Endothelial cell (in vitro differentiated cells): ENCODE measurements around the gene KRTAP9-9. TPM values are rescaled to one million over a fixed set of nuclear protein-coding genes. Genes with fewer than 3 reads are reported as not detected.

Source experiments
- DNase-seq: peaks from one replicate; pipeline ENCODE4 v3.0.0; 2021; ENCODE audit warnings: low spot score
- H3K27ac Mint-ChIP-seq: one replicate; pipeline ENCODE4 v1.8.0; 2021; ENCODE audit warnings: mixed read lengths, inconsistent platforms; ENCODE audit not compliant: unreplicated experiment
- H3K27me3 Mint-ChIP-seq: one replicate; pipeline ENCODE4 v1.8.0; 2021; ENCODE audit warnings: mild to moderate bottlenecking, moderate library complexity, mixed read lengths, inconsistent platforms; ENCODE audit not compliant: unreplicated experiment
- H3K36me3 Mint-ChIP-seq: one replicate; pipeline ENCODE4 v1.8.0; 2021; ENCODE audit warnings: mild to moderate bottlenecking, low read depth, mixed read lengths, inconsistent platforms; ENCODE audit not compliant: unreplicated experiment
- H3K4me1 Mint-ChIP-seq: one replicate; pipeline ENCODE4 v1.8.0; 2021; ENCODE audit warnings: mild to moderate bottlenecking, mixed read lengths, inconsistent platforms; ENCODE audit not compliant: unreplicated experiment
- H3K4me3 Mint-ChIP-seq: one replicate; pipeline ENCODE4 v1.8.0; 2021; ENCODE audit warnings: mild to moderate bottlenecking, mixed read lengths, inconsistent platforms; ENCODE audit not compliant: unreplicated experiment
- H3K9me3 Mint-ChIP-seq: one replicate; pipeline ENCODE4 v1.8.0; 2021; ENCODE audit warnings: mixed read lengths, inconsistent platforms; ENCODE audit not compliant: unreplicated experiment
- total RNA-seq: library from RNA; stranded (reverse); fragmentation: NEBNext Ultra II Directional; extraction: Animal tissue kit (Norgen Biotek cat#: 25700); gene quantifications from one replicate; pipeline ENCODE4 v1.2.1, GENCODE V29; 2021; ENCODE audit not compliant: unreplicated experiment
- TF ChIP-seq, protein P1 (sequence below): fragments of 200-600 bp; sonication (generic); IDR thresholded peaks from one replicate; pipeline ENCODE4 v1.5.0; 2021; ENCODE audit warnings: antibody characterized with exemption; ENCODE audit not compliant: unreplicated experiment

Gene KRTAP9-9
- total RNA-seq, 1 donor from 2014 or later = not detected

GRCh38 chr17:41287050-41287449 lies 31.9 kb downstream of the KRTAP9-9 start:
- no peak overlapping the region for H3K4me3 Mint-ChIP-seq
- no peaks in the 10 kb centered on the region for H3K9me3 Mint-ChIP-seq
- no peaks in the 10 kb centered on the region for H3K36me3 Mint-ChIP-seq
- TF ChIP-seq, protein P1, sequence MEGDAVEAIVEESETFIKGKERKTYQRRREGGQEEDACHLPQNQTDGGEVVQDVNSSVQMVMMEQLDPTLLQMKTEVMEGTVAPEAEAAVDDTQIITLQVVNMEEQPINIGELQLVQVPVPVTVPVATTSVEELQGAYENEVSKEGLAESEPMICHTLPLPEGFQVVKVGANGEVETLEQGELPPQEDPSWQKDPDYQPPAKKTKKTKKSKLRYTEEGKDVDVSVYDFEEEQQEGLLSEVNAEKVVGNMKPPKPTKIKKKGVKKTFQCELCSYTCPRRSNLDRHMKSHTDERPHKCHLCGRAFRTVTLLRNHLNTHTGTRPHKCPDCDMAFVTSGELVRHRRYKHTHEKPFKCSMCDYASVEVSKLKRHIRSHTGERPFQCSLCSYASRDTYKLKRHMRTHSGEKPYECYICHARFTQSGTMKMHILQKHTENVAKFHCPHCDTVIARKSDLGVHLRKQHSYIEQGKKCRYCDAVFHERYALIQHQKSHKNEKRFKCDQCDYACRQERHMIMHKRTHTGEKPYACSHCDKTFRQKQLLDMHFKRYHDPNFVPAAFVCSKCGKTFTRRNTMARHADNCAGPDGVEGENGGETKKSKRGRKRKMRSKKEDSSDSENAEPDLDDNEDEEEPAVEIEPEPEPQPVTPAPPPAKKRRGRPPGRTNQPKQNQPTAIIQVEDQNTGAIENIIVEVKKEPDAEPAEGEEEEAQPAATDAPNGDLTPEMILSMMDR = no peak
- no peaks in the 10 kb centered on the region for H3K4me1 Mint-ChIP-seq
- no peak overlapping the region for H3K27ac Mint-ChIP-seq
- no peaks in the 10 kb centered on the region for H3K27me3 Mint-ChIP-seq
- DNase-seq = no peak

DNA sequence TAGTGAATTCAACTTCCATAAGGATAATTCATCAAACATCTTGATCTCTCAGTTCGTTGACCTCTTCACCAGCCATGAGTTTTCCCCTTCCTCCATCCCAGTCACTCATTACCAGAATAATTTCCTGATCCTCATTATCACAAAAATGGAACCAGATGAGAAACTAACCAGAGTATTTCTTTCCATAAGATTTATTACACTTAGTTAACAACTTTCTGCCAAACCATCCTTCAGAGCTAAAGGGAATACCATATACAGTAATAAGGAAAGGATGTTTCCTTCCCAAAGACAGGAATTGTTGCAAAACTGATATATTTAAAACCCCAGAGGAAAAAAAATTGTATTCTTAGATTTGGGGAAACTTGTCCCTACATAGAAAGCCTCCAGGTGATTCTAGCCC lies 38.8 kb downstream of the KRTAP9-9 start:
- Mint-ChIP-seq H3K9me3 (no peaks in the 10 kb centered on the region), H3K4me1 (peaks cover 4% of the 10 kb centered on the region), H3K27ac (no peak overlapping the region), H3K36me3 (no peaks in the 10 kb centered on the region), H3K27me3 (no peaks in the 10 kb centered on the region), H3K4me3 (no peak overlapping the region)
- no peak for DNase-seq
- TF ChIP-seq, protein P1 = no peak

- H3K27me3 Mint-ChIP-seq = no peaks in the 10 kb centered on the region
- no peak for DNase-seq
- no peak overlapping the region for H3K4me3 Mint-ChIP-seq
- H3K27ac Mint-ChIP-seq = no peak overlapping the region
- TF ChIP-seq, protein P1 = no peak
- peaks cover 4% of the 10 kb centered on the region for H3K4me1 Mint-ChIP-seq
- no peaks in the 10 kb centered on the region for H3K36me3 Mint-ChIP-seq
- H3K9me3 Mint-ChIP-seq = no peaks in the 10 kb centered on the region
Observed at GRCh38 chr17:41296846-41297245, 41.7 kb downstream of the KRTAP9-9 start.

DNA sequence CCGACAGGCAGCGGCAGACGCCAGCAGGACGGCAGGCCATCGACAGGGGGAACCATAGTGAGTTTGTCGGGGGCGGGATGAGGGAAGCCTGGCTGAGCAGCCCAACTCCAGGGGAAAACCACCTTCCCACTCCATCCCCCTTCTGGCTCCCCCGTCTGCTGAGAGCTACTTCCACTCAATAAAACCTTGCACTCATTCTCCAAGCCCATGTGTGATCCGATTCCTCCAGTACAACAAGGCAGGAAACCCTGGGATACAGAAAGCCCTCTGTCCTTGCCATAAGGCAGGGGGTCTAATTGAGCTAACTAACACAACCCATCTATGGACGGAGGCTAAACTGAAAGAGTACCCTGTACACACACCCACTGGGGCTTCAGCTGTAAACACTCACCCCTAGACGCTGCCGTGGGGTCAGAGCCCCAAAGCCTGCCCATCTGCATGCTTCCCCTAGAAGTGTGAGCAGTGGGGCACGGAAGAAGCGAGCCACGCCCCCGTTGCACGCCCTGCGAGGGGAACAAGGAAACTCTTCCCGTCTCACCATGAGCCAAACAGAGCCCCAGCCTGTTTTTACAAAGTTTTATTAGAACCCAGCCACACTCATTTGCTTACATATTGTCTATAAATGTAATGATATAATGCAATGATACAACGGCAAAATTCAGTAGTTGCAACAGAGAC lies 43.4 kb downstream of the KRTAP9-9 start:
- no peak overlapping the region for H3K4me3 Mint-ChIP-seq
- DNase-seq = no peak
- no peaks in the 10 kb centered on the region for H3K36me3 Mint-ChIP-seq
- H3K4me1 Mint-ChIP-seq = peaks cover 4% of the 10 kb centered on the region
- no peak overlapping the region for H3K27ac Mint-ChIP-seq
- no peaks in the 10 kb centered on the region for H3K9me3 Mint-ChIP-seq
- H3K27me3 Mint-ChIP-seq = peaks cover 2% of the 10 kb centered on the region
- TF ChIP-seq, protein P1 = no peak

- Mint-ChIP-seq H3K4me1 (peaks cover under 1% of the 10 kb centered on the region), H3K27me3 (peaks cover 2% of the 10 kb centered on the region), H3K4me3 (no peak overlapping the region), H3K9me3 (no peaks in the 10 kb centered on the region), H3K36me3 (no peaks in the 10 kb centered on the region), H3K27ac (no peak overlapping the region)
- TF ChIP-seq, protein P1 = no peak
- DNase-seq = no peak
Observed at GRCh38 chr17:41301204-41301790, 46.1 kb downstream of the KRTAP9-9 start.
